K562 (cell line): ENCODE results near the gene LASP1. TPM values are rescaled to one million over a fixed set of nuclear protein-coding genes. Genes with fewer than 3 reads are reported as not detected.

ENCODE experiments used
- CC2D1A ChIP-seq: fragments of 450-650 bp; IDR thresholded peaks from 2 replicates; pipeline ENCODE4 v1.6.1; 2017; ENCODE audit warnings: mild to moderate bottlenecking
- GTF3C2 ChIP-seq: IDR thresholded peaks from 3 replicates; pipeline ENCODE4 v1.6.1; 2011; ENCODE audit warnings: borderline replicate concordance, mild to moderate bottlenecking, moderate library complexity; ENCODE audit not compliant: insufficient read length; ENCODE audit errors: extremely low read depth
- MLX ChIP-seq, 2 experiments: fragments of 450-650 bp in 1 of 2; sonication (generic) in 1 of 2; formaldehyde crosslinking; conservative IDR thresholded peaks; 2 replicates each; pipeline versions ENCODE4 v1.4.0 to v1.8.1; 2020 to 2022; ENCODE audit warnings: mild to moderate bottlenecking in 1 of 2, missing genetic modification reagents in 1 of 2
- NR2C1 ChIP-seq, 2 experiments: fragments of 450-650 bp; IDR thresholded peaks; 2 replicates each; pipeline ENCODE4 v1.6.1; 2017; ENCODE audit warnings: mild to moderate bottlenecking in 2 of 2, antibody characterized with exemption in 1 of 2, inconsistent platforms in 1 of 2, missing compliant biosample characterization in 1 of 2, missing genetic modification characterization in 1 of 2
- REST ChIP-seq, 2 experiments: fragments of 450-650 bp; formaldehyde crosslinking in 1 of 2; IDR thresholded peaks; 2 replicates each; pipeline versions ENCODE4 v1.4.0 to v1.6.1; 2014 to 2020; ENCODE audit warnings: mild to moderate bottlenecking in 2 of 2, borderline replicate concordance in 1 of 2, low read depth in 1 of 2
- SRF ChIP-seq, 2 experiments: fragments of 250-450, 450-650 bp in 1 of 2; sonication (Bioruptor Pico) in 1 of 2; sonication (generic) in 1 of 2; formaldehyde crosslinking; IDR thresholded peaks; 2 replicates each; pipeline versions ENCODE4 v1.5.0 to v1.5.1; 2020 to 2022; ENCODE audit warnings: mild to moderate bottlenecking in 1 of 2, missing genetic modification reagents in 1 of 2
- YY1 ChIP-seq, 3 experiments: IDR thresholded peaks; 2 replicates each; pipeline ENCODE4 v1.6.1; 2011; ENCODE audit warnings: low read length in 2 of 3, mild to moderate bottlenecking in 2 of 3, moderate library complexity in 2 of 3, borderline replicate concordance in 1 of 3, control low read depth in 1 of 3, low read depth in 1 of 3; ENCODE audit not compliant: insufficient read depth in 3 of 3, insufficient replicate concordance in 2 of 3, control insufficient read depth in 1 of 3, insufficient read length in 1 of 3; ENCODE audit errors: extremely low read depth in 1 of 3
- ZBTB34 ChIP-seq: fragments of 250-450 bp; sonication (Bioruptor Pico); IDR thresholded peaks from 2 replicates; pipeline ENCODE4 v1.8.0; 2021; ENCODE audit warnings: mild to moderate bottlenecking, moderate library complexity
- ZNF561 ChIP-seq: fragments of 450-650 bp; formaldehyde crosslinking; conservative IDR thresholded peaks from 2 replicates; pipeline ENCODE4 v1.4.0; 2020; ENCODE audit warnings: mild to moderate bottlenecking, moderate library complexity
- ZNF77 ChIP-seq: fragments of 250-450 bp; sonication (Bioruptor Pico); IDR thresholded peaks from 2 replicates; pipeline ENCODE4 v1.5.0; 2020
- ZSCAN29 ChIP-seq: fragments of 450-650 bp; IDR thresholded peaks from 2 replicates; pipeline ENCODE4 v1.6.1; 2017
- polyA plus RNA-seq, 8 experiments: library from polyadenylated mRNA; depleted of rRNA in 4 of 8; stranded (reverse) in 5 of 8; unstranded in 3 of 8; fragments of >200 nt; fragmentation: Nextera tagmentation in 2 of 8; fragmentation: Illumina TruSeq in 1 of 8; extraction: Ambion mirVana in 2 of 8; extraction: Trizol in 1 of 8; gene quantifications; 2 replicates each; pipeline versions ENCODE4 v1.2.1 to v1.2.3, GENCODE V29; 2011 to 2014; ENCODE audit warnings: inconsistent platforms in 1 of 8, missing spikeins in 1 of 8
- total RNA-seq, 7 experiments: library from RNA; depleted of rRNA in 6 of 7; stranded (reverse); fragments of >200 nt in 6 of 7; fragmentation: Illumina TruSeq in 2 of 7; extraction: Trizol in 2 of 7; gene quantifications; 2 replicates each; pipeline versions ENCODE4 v1.2.1 to v1.2.3, GENCODE V29; 2011 to 2021; ENCODE audit warnings: low replicate concordance in 1 of 7

LASP1 gene
- total and polyA plus RNA-seq, 9 of the 15 experiments (the other 6 are each of a cell fraction or from before 2014, with no cell fraction given), result 23.0 to 125 (median 55.3) TPM

GRCh38 chr17:38867968-38868816 lies 1.7 kb upstream of the LASP1 start (continued):
- peak; percentile 32 for TF ChIP-seq REST (IDR thresholded peaks at IDR 0.05; ENCODE audit: borderline replicate concordance)
- no peak for TF ChIP-seq REST (CRISPR knock-in tag; IDR thresholded peaks at IDR 0.05; ENCODE audit: low read depth)
- no peak for TF ChIP-seq ZNF77 (CRISPR knock-in tag)
- TF ChIP-seq ZNF561 (CRISPR knock-in tag), result no peak
- peak in 1 of 3 experiments; percentile 13 for TF ChIP-seq YY1 (IDR thresholded peaks at IDR 0.05; ENCODE audit: borderline replicate concordance in 1 of 3, control insufficient read depth in 1 of 3, extremely low read depth in 1 of 3, insufficient read depth in 3 of 3, insufficient read length in 1 of 3, insufficient replicate concordance in 2 of 3, low read depth in 1 of 3, low read length in 2 of 3)
- peak; percentile 95 for TF ChIP-seq CC2D1A
- peak in 1 of 2 experiments; percentile 46; a peak in 1 of 4 replicates for TF ChIP-seq SRF (CRISPR knock-in tag; IDR thresholded peaks at IDR 0.05)
- TF ChIP-seq ZBTB34 (CRISPR knock-in tag), result no peak
- TF ChIP-seq GTF3C2, result peak; percentile 5
- no peak for TF ChIP-seq MLX (CRISPR knock-in tag; conservative IDR thresholded peaks at IDR 0.05)
- peak; percentile 69 for TF ChIP-seq ZSCAN29
- TF ChIP-seq NR2C1 (IDR thresholded peaks at IDR 0.05), result peak; percentile 76
- TF ChIP-seq NR2C1 (tag; IDR thresholded peaks at IDR 0.05), result peak; percentile 76
